Stimulated activated effector memory CD8-positive, alpha-beta T cell treated with anti-CD3 and anti-CD28 coated beads, Interleukin-12 subunit alpha, Interleukin-12 subunit beta, amount 100 ng/mL, for 72 hours (primary cell): ENCODE data around the gene DPH2.
A peak's percentile ranks its signal among the peaks of the same experiment; 100 is the strongest.

Source experiments
- ATAC-seq: fragments of 150-1000 bp; cut with Tn5 transposase; 2 replicates; pipeline ENCODE4 v1.10.0; 2021
- DNase-seq, 2 donors: peaks; one replicate each; pipeline ENCODE4 v3.0.0; 2021 to 2022; ENCODE audit warnings: low spot score in 2 of 2
- H3K27ac Mint-ChIP-seq: one replicate; pipeline ENCODE4 v1.8.0; 2022; ENCODE audit warnings: mild to moderate bottlenecking, mixed read lengths
- H3K36me3 Mint-ChIP-seq: one replicate; pipeline ENCODE4 v1.8.0; 2022; ENCODE audit warnings: mild to moderate bottlenecking, mixed read lengths
- H3K4me1 Mint-ChIP-seq: one replicate; pipeline ENCODE4 v1.8.0; 2022; ENCODE audit warnings: mixed read lengths
- H3K4me3 Mint-ChIP-seq: one replicate; pipeline ENCODE4 v1.8.0; 2022; ENCODE audit warnings: mild to moderate bottlenecking, mixed read lengths
- H3K9me3 Mint-ChIP-seq: one replicate; pipeline ENCODE4 v1.8.0; 2022; ENCODE audit warnings: mixed read lengths

Gene DPH2

DNA sequence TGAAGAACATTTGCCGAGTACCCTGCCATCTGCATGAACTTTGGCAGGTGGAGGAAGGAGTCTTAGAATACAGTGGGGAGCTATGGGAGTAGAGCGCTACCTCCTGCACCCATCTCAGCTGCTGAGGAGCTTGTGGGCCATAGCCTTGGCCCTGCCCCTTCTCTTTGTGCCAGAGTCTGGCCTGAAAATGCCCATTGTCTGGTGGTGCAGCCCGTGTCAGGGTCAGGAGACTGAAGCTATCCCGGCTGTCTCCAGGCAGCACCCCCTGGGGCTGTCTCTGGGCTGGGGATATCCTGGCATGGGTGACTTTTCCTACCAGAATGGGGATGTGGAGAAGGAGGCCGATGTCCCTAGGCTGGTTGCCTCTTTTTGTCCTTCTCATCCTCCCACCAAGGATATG lies 15.8 kb upstream of the DPH2 start:
- no peak for ATAC-seq
- no peak for DNase-seq
- Mint-ChIP-seq H3K4me1 (peaks cover 16% of the 10 kb centered on the region), H3K4me3 (no peak overlapping the region), H3K27ac (peak overlapping the region; percentile 5), H3K9me3 (no peaks in the 10 kb centered on the region), H3K36me3 (peaks cover 11% of the 10 kb centered on the region)

DNA sequence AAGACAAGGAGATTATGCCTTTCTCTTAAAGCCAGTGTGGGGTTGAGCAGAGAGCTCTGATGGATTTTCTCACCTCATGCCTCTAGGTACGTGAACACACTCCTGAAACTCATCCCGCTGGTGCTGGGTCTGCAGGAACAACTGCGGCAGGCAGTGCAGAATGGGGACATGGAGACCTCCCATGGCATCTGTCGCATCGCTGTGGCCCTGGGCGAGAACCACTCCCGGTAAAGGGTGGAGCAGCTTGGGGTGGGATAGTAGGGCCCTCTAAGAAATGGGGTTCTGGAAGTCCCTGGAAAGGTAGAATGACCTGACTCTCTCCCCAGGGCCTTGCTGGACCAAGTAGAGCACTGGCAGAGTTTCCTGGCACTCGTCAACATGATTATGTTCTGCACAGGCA lies 13.6 kb upstream of the DPH2 start:
- ATAC-seq (no peak), DNase-seq (no peak)
- Mint-ChIP-seq H3K4me3 (no peak overlapping the region), H3K27ac (no peak overlapping the region), H3K9me3 (no peaks in the 10 kb centered on the region), H3K36me3 (peaks cover 11% of the 10 kb centered on the region), H3K4me1 (peaks cover 3% of the 10 kb centered on the region)

DNA sequence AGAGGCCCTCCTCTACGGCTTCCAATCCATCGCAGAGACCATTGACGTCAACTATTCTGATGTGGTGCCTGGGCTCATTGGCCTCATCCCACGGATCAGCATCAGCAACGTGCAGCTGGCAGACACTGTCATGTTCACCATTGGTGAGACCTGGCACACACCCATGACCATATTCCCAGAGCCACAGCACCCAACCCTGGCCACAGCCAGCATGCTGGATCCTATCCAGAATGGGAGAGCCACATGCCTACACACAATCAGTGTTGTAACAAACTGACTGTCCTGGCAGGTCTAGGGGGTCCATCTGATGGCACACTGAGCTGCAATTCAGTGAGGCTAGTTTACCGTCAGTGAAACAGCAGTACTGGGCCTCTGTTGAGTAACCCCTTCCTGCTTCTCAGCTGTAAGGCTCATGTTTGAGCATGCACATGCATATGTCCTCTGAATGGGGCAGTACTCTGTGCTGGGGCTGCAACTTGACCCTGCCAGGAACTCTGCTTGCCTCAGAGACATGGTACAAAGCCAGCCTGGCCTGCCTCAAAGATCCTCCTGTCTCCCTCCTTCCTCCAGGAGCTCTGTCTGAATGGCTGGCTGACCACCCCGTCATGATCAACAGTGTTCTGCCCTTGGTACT lies 12.3 kb upstream of the DPH2 start:
- H3K36me3 Mint-ChIP-seq: peaks cover 11% of the 10 kb centered on the region
- H3K27ac Mint-ChIP-seq: peak overlapping the region; percentile 13
- no peak for ATAC-seq
- H3K9me3 Mint-ChIP-seq: no peaks in the 10 kb centered on the region
- H3K4me1 Mint-ChIP-seq: no peaks in the 10 kb centered on the region
- DNase-seq: no peak
- H3K4me3 Mint-ChIP-seq: no peak overlapping the region

DNA sequence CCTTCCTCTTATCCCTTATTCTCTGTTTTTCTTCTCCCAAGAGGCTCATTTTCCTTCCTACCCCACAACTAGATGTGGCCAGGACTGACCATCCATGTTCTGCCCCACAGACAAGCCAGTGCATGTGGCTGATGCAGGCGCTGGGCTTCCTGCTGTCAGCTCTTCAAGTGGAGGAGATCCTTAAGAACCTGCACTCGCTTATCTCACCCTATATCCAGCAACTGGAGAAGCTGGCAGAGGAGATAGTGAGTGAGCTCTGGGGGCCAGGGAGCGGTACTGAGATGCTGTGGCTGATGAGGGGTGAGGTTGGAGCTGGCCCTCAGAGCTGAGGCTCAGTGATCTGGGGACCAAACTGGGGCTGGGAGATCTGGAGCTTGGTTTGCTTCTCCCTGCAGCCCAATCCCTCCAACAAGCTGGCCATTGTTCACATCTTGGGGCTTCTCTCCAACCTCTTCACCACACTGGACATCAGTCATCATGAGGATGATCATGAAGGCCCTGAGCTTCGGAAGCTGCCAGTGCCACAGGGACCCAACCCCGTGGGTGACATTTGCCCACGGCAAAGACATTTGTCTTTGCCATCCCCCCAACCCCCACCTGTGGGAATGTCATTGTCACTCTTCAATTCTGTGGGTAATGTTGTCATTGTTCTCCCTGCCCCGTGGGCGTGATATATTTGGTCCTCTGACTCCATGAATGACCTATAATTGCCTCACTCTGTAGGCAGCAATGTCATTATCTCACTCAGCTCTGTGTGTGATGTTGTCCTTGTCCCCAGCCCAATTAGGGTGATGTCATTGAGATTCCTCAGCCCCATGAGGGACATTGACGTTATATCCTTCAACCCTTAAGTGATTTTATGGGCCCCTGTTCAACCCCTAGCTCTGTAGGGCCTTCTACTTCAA lies 11.2 kb upstream of the DPH2 start:
- Mint-ChIP-seq H3K4me3 (no peak overlapping the region), H3K4me1 (no peaks in the 10 kb centered on the region), H3K9me3 (no peaks in the 10 kb centered on the region), H3K36me3 (peaks cover 11% of the 10 kb centered on the region), H3K27ac (no peak overlapping the region)
- DNase-seq (no peak), ATAC-seq (no peak)

DNA sequence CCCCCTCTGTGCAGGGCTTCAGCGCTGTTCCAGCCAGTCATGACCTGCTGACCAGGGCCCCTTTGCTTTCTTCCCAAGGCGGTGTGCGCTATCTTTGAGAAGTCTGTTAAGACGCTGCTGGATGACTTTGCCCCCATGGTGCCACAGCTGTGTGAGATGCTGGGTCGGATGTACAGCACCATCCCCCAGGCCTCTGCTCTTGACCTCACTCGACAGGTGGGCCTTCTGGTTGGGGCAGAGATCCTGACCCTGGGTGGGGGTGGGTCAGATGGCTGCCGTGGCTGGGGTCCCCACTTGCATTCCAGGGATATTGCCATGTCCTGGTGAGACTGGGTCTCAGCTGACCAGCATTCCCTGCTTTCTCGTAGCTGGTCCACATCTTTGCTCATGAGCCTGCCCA lies 9.0 kb upstream of the DPH2 start:
- no peaks in the 10 kb centered on the region for H3K4me1 Mint-ChIP-seq
- peaks cover 11% of the 10 kb centered on the region for H3K36me3 Mint-ChIP-seq
- no peaks in the 10 kb centered on the region for H3K9me3 Mint-ChIP-seq
- DNase-seq: no peak
- H3K4me3 Mint-ChIP-seq: no peak overlapping the region
- ATAC-seq: no peak
- peak overlapping the region; percentile 33 for H3K27ac Mint-ChIP-seq

DNA sequence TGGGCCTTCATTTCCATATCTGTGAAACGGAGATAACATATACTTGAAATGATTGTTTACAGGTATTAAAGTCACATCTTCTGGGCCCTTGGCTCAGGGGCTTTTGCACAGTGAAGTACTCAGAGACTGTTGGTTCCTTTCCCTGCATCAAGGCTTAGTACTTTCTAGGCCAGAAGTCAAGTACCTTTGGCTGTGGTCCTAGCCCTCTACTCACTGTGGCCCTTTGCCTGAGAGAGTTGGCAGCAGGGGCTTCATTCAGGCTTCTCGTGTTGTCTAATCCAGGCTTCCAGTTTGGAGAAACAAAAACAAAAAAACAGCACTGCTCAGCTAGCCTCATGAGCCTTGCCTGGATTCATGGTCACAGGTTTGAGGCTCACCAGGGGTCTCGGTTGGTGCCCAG lies 8.1 kb upstream of the DPH2 start:
- Mint-ChIP-seq H3K4me3 (no peak overlapping the region), H3K36me3 (peaks cover 11% of the 10 kb centered on the region), H3K4me1 (no peaks in the 10 kb centered on the region), H3K9me3 (no peaks in the 10 kb centered on the region), H3K27ac (no peak overlapping the region)
- DNase-seq: no peak
- no peak for ATAC-seq

DNA sequence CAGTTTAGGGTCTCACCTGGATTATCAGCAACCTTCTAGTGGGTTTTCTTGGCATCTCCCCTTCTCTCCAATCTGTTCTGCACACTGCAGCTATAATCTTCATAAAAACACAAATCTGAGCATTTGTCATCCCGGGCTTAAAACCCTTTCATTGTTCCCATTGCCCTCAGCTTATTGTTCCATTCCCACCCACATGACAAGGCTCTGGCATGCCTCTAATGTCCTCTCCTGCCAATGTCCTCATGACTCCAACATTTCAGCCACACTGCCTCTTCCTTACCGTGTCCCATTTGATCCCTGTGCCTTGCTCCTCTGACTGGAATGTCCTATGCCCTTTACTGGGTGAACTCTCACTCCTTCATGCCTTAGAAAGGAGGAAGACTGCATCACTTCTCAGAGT lies 7.5 kb upstream of the DPH2 start:
- no peaks in the 10 kb centered on the region for H3K4me1 Mint-ChIP-seq
- DNase-seq (no peak), ATAC-seq (no peak)
- no peak overlapping the region for H3K4me3 Mint-ChIP-seq
- H3K36me3 Mint-ChIP-seq: peaks cover 7% of the 10 kb centered on the region
- no peak overlapping the region for H3K27ac Mint-ChIP-seq
- no peaks in the 10 kb centered on the region for H3K9me3 Mint-ChIP-seq

DNA sequence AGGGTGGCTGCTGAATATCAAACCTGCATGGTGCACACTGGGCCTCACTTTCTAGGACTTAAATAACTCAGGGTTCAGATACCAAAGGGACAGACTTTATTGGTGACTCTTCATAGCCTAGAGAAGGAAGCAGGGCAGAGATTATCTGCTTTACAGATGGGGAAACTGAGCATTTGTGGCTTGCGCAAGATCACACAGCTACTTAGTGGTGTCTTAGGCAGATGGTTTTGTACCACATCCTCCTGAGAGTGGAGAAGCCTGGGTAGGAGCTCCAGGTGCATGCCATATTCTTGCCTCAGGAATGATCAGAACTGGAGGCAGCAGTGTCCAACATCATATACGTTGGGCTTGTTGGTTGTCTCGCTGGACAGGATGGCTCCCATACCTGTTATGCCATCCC lies 6.8 kb upstream of the DPH2 start:
- no peaks in the 10 kb centered on the region for H3K9me3 Mint-ChIP-seq
- no peak for ATAC-seq
- DNase-seq: no peak
- H3K27ac Mint-ChIP-seq: no peak overlapping the region
- no peak overlapping the region for H3K4me3 Mint-ChIP-seq
- H3K4me1 Mint-ChIP-seq: no peaks in the 10 kb centered on the region
- no peaks in the 10 kb centered on the region for H3K36me3 Mint-ChIP-seq

DNA sequence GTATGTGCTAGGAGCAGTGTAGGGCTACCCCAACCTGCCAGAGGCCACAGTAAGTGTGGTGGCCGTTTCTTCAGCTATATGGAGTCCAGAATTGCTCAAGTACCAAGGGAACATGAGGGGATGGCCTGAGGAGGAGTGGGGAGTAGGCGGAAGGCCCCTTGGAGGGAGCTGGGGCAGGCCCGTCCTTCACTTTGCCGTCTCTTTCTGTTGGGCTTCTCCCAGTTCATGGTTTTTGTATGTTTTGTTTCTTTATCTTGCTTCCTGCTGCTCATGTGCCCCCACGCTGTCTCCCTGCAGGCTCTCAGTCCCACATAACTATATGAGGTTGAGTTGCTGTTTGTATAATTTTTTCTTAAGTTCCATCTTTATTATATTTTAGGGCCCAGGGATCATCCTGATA lies 5.9 kb upstream of the DPH2 start:
- H3K27ac Mint-ChIP-seq: no peak overlapping the region
- no peaks in the 10 kb centered on the region for H3K36me3 Mint-ChIP-seq
- ATAC-seq (no peak), DNase-seq (no peak)
- H3K4me1 Mint-ChIP-seq: no peaks in the 10 kb centered on the region
- no peaks in the 10 kb centered on the region for H3K9me3 Mint-ChIP-seq
- H3K4me3 Mint-ChIP-seq: no peak overlapping the region

DNA sequence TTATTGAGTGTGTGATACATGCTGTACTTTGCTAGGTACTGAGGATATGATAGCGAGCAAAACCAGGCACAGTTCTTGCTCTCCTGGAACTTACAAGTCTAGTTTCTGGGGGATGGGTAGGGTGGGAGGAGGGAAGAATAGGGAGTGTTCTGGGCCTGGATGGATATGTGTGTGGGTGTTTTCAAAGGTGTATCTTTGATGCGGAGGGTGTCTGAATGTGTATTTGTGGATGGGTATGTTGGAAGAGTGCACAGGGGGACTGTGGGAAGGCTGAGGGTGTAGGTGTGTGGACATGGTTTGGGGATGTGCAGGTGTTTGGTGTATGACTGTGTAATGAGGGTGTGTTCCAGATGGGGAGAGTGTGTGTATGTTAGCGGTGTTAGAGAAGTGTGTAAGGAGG lies 4.5 kb upstream of the DPH2 start:
- Mint-ChIP-seq H3K27ac (no peak overlapping the region), H3K9me3 (no peaks in the 10 kb centered on the region), H3K4me3 (no peak overlapping the region), H3K4me1 (peaks cover 12% of the 10 kb centered on the region), H3K36me3 (no peaks in the 10 kb centered on the region)
- DNase-seq: no peak
- ATAC-seq: no peak

DNA sequence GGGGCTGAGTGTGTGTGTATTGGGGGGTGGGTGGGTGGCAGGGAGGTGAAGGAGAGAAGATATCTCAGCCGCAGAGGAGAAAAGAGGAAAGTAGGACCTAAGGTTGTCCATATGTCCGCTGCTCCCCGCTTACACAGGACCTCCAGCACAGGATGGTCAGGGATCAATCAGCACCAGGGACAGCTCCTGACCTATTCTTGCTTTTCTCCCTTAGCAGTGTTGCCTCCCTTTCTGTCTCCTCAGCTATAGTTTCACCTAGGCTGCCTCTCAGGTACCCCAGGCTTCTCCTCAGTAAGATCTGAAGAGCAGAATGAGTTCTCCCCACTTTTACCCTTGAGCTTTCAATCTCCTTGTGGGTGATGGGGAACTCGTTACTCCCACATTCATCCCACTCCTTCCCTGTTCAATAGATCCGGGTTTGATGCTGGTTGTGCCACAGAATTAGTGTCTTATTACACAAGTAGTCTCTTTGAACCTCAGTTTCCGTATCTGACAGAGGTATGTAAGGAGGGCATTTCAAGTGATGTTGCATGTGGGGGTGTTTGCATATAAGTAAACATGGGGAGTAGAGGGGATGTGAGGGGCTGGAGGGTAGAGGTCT lies 1.4 kb upstream of the DPH2 start:
- H3K36me3 Mint-ChIP-seq: peaks cover 6% of the 10 kb centered on the region
- no peak for ATAC-seq
- no peak for DNase-seq
- no peak overlapping the region for H3K27ac Mint-ChIP-seq
- no peaks in the 10 kb centered on the region for H3K9me3 Mint-ChIP-seq
- no peak overlapping the region for H3K4me3 Mint-ChIP-seq
- peaks cover 23% of the 10 kb centered on the region for H3K4me1 Mint-ChIP-seq

DNA sequence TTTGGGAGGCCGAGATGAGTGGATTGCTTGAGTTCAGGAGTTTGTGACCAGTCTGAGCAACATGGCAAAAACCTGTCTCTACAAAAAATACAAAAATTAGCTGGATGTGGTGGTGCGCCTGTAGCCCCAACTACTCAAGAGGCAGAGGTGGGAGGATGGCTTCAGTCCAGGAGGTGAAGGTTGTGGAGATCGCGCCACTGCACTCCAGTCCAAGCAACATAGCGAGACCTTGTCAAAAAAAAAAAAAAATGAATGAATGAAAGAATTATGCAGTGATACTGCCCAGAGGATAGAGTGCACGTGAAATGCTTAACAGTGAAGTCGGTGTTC lies 429 bp upstream of the DPH2 start:
- Mint-ChIP-seq H3K27ac (peak overlapping the region; percentile 92), H3K9me3 (no peaks in the 10 kb centered on the region), H3K4me1 (peaks cover 33% of the 10 kb centered on the region), H3K36me3 (peaks cover 6% of the 10 kb centered on the region), H3K4me3 (peak overlapping the region; percentile 96)
- DNase-seq: no peak
- no peak for ATAC-seq

DNA sequence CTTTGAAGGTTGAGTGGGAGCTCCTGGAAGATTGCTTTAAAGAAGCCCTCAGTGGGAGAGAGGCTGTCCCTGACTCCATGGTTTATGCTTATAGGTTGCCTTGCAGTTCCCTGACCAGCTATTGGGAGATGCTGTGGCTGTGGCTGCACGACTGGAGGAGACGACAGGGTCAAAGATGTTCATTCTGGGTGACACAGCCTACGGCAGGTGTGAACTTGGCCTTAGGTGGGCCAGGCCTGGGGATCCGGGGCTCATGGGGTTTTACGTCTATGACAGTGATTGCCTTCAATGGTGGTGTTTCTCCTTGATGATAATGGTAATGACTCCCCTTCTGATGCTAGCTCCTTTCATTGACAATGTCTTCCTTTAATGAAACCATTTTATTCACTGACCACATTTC lies 692 bp downstream of the DPH2 start:
- ATAC-seq (no peak), DNase-seq (no peak)
- H3K4me3 Mint-ChIP-seq: peak overlapping the region; percentile 96
- peaks cover 35% of the 10 kb centered on the region for H3K4me1 Mint-ChIP-seq
- peak overlapping the region; percentile 92 for H3K27ac Mint-ChIP-seq
- H3K36me3 Mint-ChIP-seq: peaks cover 10% of the 10 kb centered on the region
- H3K9me3 Mint-ChIP-seq: no peaks in the 10 kb centered on the region

DNA sequence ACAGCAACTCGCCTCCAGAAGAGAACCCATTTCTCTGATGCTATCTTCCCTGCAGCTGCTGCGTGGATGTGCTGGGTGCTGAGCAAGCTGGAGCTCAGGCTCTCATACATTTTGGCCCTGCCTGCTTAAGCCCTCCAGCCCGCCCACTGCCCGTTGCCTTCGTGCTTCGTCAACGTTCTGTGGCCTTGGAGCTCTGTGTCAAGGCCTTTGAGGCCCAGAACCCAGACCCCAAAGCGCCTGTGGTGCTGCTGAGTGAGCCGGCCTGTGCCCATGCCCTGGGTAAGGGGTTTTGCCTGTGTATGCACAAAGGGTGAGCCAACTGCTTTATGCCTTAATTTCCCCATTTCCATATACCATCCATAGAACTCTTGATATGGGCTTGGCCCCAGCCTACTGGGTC lies 1.1 kb downstream of the DPH2 start:
- peak overlapping the region; percentile 92 for H3K27ac Mint-ChIP-seq
- DNase-seq (no peak), ATAC-seq (no peak)

DNA sequence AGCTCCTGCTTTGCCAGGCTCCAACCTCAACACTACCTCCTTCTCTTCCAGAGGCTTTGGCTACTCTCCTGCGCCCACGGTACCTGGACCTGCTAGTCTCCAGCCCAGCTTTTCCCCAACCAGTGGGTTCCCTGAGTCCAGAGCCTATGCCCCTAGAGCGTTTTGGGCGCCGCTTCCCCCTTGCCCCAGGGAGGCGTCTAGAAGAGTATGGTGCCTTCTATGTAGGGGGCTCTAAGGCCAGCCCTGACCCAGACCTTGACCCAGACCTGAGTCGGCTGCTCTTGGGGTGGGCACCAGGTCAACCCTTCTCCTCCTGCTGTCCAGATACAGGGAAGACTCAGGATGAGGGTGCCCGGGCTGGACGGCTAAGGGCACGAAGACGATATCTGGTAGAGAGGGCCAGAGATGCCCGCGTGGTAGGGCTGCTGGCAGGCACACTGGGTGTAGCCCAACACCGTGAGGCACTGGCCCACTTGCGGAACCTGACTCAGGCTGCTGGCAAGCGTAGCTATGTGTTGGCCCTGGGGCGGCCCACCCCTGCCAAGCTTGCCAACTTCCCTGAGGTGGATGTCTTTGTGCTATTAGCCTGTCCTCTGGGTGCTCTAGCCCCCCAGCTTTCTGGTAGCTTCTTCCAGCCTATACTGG lies 1.6 kb downstream of the DPH2 start:
- H3K36me3 Mint-ChIP-seq: peaks cover 20% of the 10 kb centered on the region
- ATAC-seq (no peak), DNase-seq (no peak)
- H3K4me3 Mint-ChIP-seq: peak overlapping the region; percentile 96
- no peaks in the 10 kb centered on the region for H3K9me3 Mint-ChIP-seq
- peaks cover 45% of the 10 kb centered on the region for H3K4me1 Mint-ChIP-seq
- H3K27ac Mint-ChIP-seq: peak overlapping the region; percentile 92

More for the DNA sequence above, 1.1 kb downstream of the DPH2 start:
- H3K4me3 Mint-ChIP-seq: peak overlapping the region; percentile 96
- H3K36me3 Mint-ChIP-seq: peaks cover 14% of the 10 kb centered on the region
- H3K9me3 Mint-ChIP-seq: no peaks in the 10 kb centered on the region
- peaks cover 39% of the 10 kb centered on the region for H3K4me1 Mint-ChIP-seq
